Measurements from ENCODE around the gene BCKDHA. TPM values are rescaled to one million over a fixed set of nuclear protein-coding genes. Genes with fewer than 3 reads are reported as not detected.

BCKDHA gene
- total RNA-seq, 1 experiment from 2014 or later = 19.4 TPM

GRCh38 chr19:41386442-41386841, 11.2 kb upstream of the BCKDHA start:
- DNase-seq = no peak
- no TSS peak for BruUV-seq (replicated peaks)
- Mint-ChIP-seq H3K9me3 (ENCODE audit: unreplicated experiment) (no peaks in the 10 kb centered on the region), H3K4me3 (ENCODE audit: unreplicated experiment) (no peak overlapping the region), H3K27me3 (ENCODE audit: insufficient read depth, unreplicated experiment) (no peaks in the 10 kb centered on the region), H3K36me3 (ENCODE audit: insufficient read depth, unreplicated experiment) (peaks cover 35% of the 10 kb centered on the region), H3K4me1 (ENCODE audit: low read depth, unreplicated experiment) (no peaks in the 10 kb centered on the region), H3K27ac (ENCODE audit: unreplicated experiment) (no peak overlapping the region)
- no peak for TF ChIP-seq CTCF (IDR thresholded peaks at IDR 0.05; ENCODE audit: insufficient read depth in 1 of 2, low read depth in 1 of 2, low read length in 1 of 2, severe bottlenecking in 1 of 2, unreplicated experiment in 1 of 2)
- Histone ChIP-seq H3K27me3 (replicated peaks; ENCODE audit: control insufficient read depth, insufficient read depth, low read length) (no peaks in the 10 kb centered on the region), H3K9me3 (no peaks in the 10 kb centered on the region), H3K36me3 (ENCODE audit: control insufficient read depth, insufficient read depth, low read length) (no peaks in the 10 kb centered on the region; the same call in 1 of the 2 replicates), H3K4me1 (no peaks in the 10 kb centered on the region), H3K4me3 (ENCODE audit: low read depth, low read length) (no peak overlapping the region)
- ChIA-PET CTCF (no interaction called here), POLR2A (no interaction called here)
- intact Hi-C loops (cut with micrococcal nuclease; ENCODE audit: unreplicated experiment) = no loop called here

GRCh38 chr19:41391618-41392017, 6.0 kb upstream of the BCKDHA start:
- BruUV-seq (replicated peaks) = no TSS peak
- intact Hi-C loops (cut with micrococcal nuclease; ENCODE audit: unreplicated experiment) = no loop called here
- Mint-ChIP-seq H3K9me3 (ENCODE audit: unreplicated experiment) (no peaks in the 10 kb centered on the region), H3K27me3 (ENCODE audit: insufficient read depth, unreplicated experiment) (no peaks in the 10 kb centered on the region), H3K4me3 (ENCODE audit: unreplicated experiment) (no peak overlapping the region), H3K36me3 (ENCODE audit: insufficient read depth, unreplicated experiment) (peaks cover 38% of the 10 kb centered on the region), H3K4me1 (ENCODE audit: low read depth, unreplicated experiment) (no peaks in the 10 kb centered on the region), H3K27ac (ENCODE audit: unreplicated experiment) (no peak overlapping the region)
- Histone ChIP-seq H3K27me3 (replicated peaks; ENCODE audit: control insufficient read depth, insufficient read depth, low read length) (no peaks in the 10 kb centered on the region), H3K9me3 (no peaks in the 10 kb centered on the region), H3K4me3 (ENCODE audit: low read depth, low read length) (no peak overlapping the region), H3K4me1 (no peaks in the 10 kb centered on the region), H3K36me3 (ENCODE audit: control insufficient read depth, insufficient read depth, low read length) (peaks cover 1% of the 10 kb centered on the region)
- ChIA-PET CTCF (no interaction called here), POLR2A (no interaction called here)
- DNase-seq = no peak
- no peak for TF ChIP-seq CTCF (IDR thresholded peaks at IDR 0.05; ENCODE audit: insufficient read depth in 1 of 2, low read depth in 1 of 2, low read length in 1 of 2, severe bottlenecking in 1 of 2, unreplicated experiment in 1 of 2)

GRCh38 chr19:41392775-41393174, 4.8 kb upstream of the BCKDHA start:
- Mint-ChIP-seq H3K27ac (ENCODE audit: unreplicated experiment) (no peak overlapping the region), H3K4me3 (ENCODE audit: unreplicated experiment) (no peak overlapping the region), H3K9me3 (ENCODE audit: unreplicated experiment) (no peaks in the 10 kb centered on the region), H3K4me1 (ENCODE audit: low read depth, unreplicated experiment) (peaks cover under 1% of the 10 kb centered on the region), H3K36me3 (ENCODE audit: insufficient read depth, unreplicated experiment) (peaks cover 46% of the 10 kb centered on the region), H3K27me3 (ENCODE audit: insufficient read depth, unreplicated experiment) (no peaks in the 10 kb centered on the region)
- no peak overlapping the region for H3K4me3 ChIP-seq (ENCODE audit: low read depth, low read length)
- intact Hi-C loops (cut with micrococcal nuclease; ENCODE audit: unreplicated experiment) = no loop called here
- ChIA-PET CTCF (no interaction called here), POLR2A (no interaction called here)
- TF ChIP-seq CTCF (IDR thresholded peaks at IDR 0.05; ENCODE audit: insufficient read depth in 1 of 2, low read depth in 1 of 2, low read length in 1 of 2, severe bottlenecking in 1 of 2, unreplicated experiment in 1 of 2) = no peak
- H3K27me3 ChIP-seq (replicated peaks; ENCODE audit: control insufficient read depth, insufficient read depth, low read length) = no peaks in the 10 kb centered on the region
- no peaks in the 10 kb centered on the region for H3K9me3 ChIP-seq
- no TSS peak for BruUV-seq (replicated peaks)
- no peaks in the 10 kb centered on the region for H3K4me1 ChIP-seq
- no peak for DNase-seq
- peaks cover 1% of the 10 kb centered on the region for H3K36me3 ChIP-seq (ENCODE audit: control insufficient read depth, insufficient read depth, low read length)
